SK-N-SH (cell line): ENCODE measurements around the gene KCNIP4.

Source experiments
- EP300 ChIP-seq, 2 experiments: IDR thresholded peaks; 2 replicates each; pipeline versions ENCODE4 v1.4.0 to v1.6.1; 2012; ENCODE audit warnings: borderline replicate concordance in 1 of 2, low read depth in 1 of 2, low read length in 1 of 2
- MEF2A ChIP-seq: IDR thresholded peaks from 2 replicates; pipeline ENCODE4 v1.4.0; 2012; ENCODE audit warnings: low read depth, borderline replicate concordance
- POLR2AphosphoS5 ChIP-seq: IDR thresholded peaks from 2 replicates; pipeline ENCODE4 v1.6.1; 2012; ENCODE audit warnings: low read depth, low read length
- RAD21 ChIP-seq: IDR thresholded peaks from 2 replicates; pipeline ENCODE4 v1.6.1; 2012; ENCODE audit warnings: mild to moderate bottlenecking, low read length
- ZBTB33 ChIP-seq: IDR thresholded peaks from 2 replicates; pipeline ENCODE4 v1.4.0; 2012; ENCODE audit warnings: low read depth, borderline replicate concordance
- TF ChIP-seq, protein P1 (sequence below): fragments of 200-600 bp; sonication (generic); IDR thresholded peaks from 2 replicates; pipeline ENCODE4 v1.6.1; 2017; ENCODE audit warnings: antibody characterized with exemption, mild to moderate bottlenecking, moderate library complexity
- TF ChIP-seq, protein P2 (sequence below): IDR thresholded peaks from 2 replicates; pipeline ENCODE4 v1.4.0; 2012; ENCODE audit warnings: low read depth

DNA sequence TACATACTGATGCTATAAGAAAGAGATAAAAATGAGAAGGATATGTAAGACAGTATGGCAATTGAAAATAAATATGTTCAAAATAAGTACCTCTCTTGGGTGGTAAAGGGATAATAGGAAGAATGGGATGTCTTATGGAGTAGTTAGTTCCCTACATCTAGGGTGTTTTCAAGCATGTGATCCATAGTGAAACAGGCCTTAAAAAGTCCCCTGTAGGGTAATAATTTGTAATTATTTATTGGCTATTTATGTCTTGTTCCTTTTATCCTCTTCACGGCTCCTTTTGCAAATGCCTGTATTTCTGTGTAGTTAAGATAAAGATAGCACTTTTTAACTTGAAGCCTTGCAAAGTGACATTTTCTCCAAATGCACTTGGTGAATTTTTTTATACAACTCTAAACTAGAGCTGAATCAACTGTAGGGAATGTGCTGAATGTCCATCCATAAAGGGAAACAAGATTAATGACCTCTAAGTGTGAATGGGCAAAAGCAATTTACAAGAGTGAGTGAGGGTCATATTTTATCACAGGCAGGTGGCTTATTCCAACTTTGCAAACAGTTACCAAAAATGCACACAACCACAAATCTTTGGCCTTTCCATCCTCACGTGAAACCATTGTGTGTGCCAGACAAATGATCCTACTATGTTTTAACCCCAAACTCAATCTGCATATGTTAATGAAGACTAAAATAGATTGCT, 299.0 kb downstream of the KCNIP4 start:
- TF ChIP-seq, protein P1, sequence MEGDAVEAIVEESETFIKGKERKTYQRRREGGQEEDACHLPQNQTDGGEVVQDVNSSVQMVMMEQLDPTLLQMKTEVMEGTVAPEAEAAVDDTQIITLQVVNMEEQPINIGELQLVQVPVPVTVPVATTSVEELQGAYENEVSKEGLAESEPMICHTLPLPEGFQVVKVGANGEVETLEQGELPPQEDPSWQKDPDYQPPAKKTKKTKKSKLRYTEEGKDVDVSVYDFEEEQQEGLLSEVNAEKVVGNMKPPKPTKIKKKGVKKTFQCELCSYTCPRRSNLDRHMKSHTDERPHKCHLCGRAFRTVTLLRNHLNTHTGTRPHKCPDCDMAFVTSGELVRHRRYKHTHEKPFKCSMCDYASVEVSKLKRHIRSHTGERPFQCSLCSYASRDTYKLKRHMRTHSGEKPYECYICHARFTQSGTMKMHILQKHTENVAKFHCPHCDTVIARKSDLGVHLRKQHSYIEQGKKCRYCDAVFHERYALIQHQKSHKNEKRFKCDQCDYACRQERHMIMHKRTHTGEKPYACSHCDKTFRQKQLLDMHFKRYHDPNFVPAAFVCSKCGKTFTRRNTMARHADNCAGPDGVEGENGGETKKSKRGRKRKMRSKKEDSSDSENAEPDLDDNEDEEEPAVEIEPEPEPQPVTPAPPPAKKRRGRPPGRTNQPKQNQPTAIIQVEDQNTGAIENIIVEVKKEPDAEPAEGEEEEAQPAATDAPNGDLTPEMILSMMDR, result no peak
- TF ChIP-seq ZBTB33 (no peak), POLR2AphosphoS5 (no peak), RAD21 (no peak), EP300 (IDR thresholded peaks at IDR 0.05; ENCODE audit: borderline replicate concordance in 1 of 2, low read depth in 1 of 2, low read length in 1 of 2) (no peak), MEF2A (no peak)
- TF ChIP-seq, protein P2, sequence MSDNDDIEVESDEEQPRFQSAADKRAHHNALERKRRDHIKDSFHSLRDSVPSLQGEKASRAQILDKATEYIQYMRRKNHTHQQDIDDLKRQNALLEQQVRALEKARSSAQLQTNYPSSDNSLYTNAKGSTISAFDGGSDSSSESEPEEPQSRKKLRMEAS, result no peak
